ENCODE results near the gene SLC13A5.

SLC13A5 gene

DNA sequence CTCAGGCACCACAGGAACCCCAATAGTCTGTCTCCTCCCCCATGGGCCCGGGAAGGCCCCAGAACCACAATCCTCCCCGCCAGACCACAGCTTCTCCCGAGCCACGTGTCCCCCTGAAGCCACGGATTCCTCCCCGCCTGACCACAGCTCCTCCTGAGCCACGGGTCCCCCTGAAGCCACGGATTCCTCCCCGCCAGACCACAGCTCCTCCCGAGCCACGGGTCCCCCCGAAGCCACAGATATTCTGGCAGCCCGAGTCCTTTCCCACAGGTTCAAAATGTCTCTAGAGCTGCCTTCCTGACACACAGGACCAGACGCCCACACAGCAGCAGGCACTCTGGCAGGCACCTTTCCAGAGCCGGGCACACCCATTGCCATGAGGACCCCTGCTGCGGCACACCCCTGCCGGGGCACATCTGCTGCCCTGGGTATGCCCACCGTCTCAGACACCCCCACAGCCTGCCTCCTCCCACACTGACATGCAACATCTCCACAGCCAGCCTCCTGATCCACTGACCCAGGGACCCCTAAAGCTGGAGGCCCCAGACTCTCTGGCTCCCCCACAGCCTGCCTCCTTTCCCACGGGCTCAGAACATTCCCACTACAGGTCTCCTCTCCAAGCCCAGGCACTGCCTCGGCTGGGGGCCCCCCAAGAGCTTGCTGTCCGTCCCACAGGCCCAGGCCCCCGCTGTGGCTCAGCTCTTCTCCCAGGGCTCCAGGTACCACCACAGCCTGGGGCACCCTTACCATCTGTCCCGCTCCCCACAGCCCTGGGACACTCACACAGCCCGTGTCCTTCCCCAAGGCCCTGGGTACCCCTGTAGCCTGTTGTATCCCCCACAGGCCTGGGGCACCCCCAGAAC is 74.9 kb downstream of the SLC13A5 start:
- DNase-seq (ENCODE audit: low read depth), result no peak

DNA sequence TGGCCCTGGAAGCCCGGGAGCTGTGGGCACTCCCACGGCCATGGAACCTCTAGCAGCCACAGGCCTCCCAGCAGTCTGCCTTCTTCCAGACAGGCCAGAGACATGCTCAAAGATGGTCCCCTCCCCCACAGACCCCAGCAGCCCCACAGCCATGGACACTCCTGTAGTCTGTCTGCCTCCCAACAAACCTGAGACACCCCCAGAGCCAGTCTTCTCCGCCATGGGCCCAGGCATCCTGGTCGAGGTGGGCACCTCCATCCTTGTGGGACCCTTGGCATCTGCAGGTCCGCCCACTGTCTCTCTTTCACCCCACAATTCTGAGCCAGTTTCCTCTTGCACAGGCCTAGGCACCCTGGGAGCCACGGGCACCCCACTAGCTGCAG is 75.7 kb downstream of the SLC13A5 start:
- no peak for DNase-seq (ENCODE audit: low read depth)

DNA sequence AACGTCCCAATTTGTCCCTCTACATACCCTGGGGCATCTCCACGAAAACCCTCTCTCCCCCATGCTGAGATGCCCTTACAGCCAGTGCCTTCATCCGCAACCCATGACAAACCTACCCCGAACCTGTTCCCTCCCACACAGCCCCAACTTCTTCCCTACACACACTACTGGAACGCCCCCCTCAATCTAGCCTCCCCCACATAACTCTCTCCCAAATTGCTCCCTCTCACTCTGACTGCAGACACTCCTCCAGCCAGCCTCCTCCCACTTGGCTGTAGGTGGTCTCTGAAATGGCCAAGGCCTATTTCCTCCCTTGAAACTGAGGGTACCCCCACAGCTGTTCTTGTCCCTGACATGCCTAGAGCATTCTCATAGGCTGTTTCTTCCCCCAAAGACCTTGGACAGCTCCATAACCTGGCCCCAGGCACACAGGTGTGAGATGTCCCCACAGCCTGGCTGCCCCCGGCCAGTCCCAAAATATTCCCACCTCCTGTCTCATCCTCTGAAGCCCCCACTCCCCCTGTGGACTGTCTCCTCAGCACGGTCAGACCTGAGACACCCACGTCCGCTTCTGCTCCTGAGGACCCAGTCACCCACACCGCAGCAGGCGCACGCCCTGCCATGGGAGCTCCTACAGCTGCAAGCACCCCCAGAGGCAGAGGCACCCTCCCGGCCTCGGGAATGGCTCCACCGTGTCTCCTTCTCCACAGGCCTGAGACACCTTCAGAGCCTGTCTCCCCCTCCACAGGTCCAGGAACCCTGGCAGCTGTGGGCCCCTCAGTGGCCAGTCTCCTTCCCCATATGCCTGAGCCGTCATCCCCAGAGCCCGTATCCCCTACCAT is 76.3 kb downstream of the SLC13A5 start:
- DNase-seq (ENCODE audit: low read depth), result no peak

DNA sequence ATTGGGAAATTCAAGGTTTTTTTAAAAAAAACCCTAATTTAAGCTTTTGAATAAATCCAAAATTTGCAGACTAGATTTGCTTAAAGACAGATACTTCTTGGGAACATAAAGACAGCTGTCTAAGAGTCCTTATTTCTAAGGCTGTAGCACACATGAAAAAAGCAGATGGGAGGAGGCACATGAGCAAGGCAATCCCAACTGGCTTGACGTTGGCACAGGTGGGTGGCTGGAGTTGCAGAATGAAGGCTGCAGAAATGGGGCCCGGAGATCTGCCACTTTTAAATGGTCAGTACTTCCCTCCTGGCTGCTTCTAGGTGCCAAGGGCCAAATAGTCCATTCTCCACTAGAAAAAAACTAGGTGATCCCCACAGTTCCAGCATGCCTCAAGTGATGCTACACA is 77.1 kb downstream of the SLC13A5 start:
- DNase-seq (ENCODE audit: low read depth), result no peak

Measured in iris pigment epithelial cell (primary cell).